ENCODE results near the gene MAP2K1.

GRCh38 chr15:66399276-66399675 lies 12.6 kb downstream of the MAP2K1 start:
- TF ChIP-seq, protein P1, sequence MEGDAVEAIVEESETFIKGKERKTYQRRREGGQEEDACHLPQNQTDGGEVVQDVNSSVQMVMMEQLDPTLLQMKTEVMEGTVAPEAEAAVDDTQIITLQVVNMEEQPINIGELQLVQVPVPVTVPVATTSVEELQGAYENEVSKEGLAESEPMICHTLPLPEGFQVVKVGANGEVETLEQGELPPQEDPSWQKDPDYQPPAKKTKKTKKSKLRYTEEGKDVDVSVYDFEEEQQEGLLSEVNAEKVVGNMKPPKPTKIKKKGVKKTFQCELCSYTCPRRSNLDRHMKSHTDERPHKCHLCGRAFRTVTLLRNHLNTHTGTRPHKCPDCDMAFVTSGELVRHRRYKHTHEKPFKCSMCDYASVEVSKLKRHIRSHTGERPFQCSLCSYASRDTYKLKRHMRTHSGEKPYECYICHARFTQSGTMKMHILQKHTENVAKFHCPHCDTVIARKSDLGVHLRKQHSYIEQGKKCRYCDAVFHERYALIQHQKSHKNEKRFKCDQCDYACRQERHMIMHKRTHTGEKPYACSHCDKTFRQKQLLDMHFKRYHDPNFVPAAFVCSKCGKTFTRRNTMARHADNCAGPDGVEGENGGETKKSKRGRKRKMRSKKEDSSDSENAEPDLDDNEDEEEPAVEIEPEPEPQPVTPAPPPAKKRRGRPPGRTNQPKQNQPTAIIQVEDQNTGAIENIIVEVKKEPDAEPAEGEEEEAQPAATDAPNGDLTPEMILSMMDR (IDR thresholded peaks at IDR 0.05) = no peak
- TF ChIP-seq POLR2A (IDR thresholded peaks at IDR 0.05) = no peak
